DND-41 (cell line): ENCODE results near the gene PADI3.

Experiments used
- EZH2 ChIP-seq: IDR thresholded peaks from 3 replicates; pipeline ENCODE4 v1.6.1; 2012; ENCODE audit warnings: borderline replicate concordance, low read depth, mild to moderate bottlenecking, moderate library complexity, low read length, inconsistent platforms; ENCODE audit not compliant: severe bottlenecking
- TF ChIP-seq, protein P1 (sequence below): IDR thresholded peaks from 2 replicates; pipeline ENCODE4 v1.5.1; 2012; ENCODE audit warnings: borderline replicate concordance, low read length, moderate library complexity, mild to moderate bottlenecking; ENCODE audit not compliant: poor library complexity, severe bottlenecking; ENCODE audit errors: extremely low read depth

DNA sequence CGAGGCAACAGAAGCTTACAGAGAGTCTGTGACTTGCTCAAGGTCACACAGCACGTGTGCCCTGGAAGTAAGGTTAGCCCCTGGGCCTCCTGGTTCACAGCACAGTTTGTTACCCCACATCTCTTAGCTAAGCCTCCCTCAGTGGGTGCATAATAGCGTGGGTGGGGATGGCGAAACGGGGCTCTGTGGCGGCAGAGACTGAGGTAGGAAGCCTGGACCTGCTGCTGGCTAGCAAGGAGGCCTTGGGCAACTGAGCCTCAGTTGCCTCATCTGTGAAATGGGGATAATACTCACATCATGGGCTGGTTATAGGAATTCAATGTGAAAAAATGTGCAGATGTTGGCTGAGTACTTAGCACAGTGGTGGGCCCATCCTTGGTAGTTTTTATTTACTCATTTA lies 59.7 kb downstream of the PADI3 start:
- TF ChIP-seq, protein P1, sequence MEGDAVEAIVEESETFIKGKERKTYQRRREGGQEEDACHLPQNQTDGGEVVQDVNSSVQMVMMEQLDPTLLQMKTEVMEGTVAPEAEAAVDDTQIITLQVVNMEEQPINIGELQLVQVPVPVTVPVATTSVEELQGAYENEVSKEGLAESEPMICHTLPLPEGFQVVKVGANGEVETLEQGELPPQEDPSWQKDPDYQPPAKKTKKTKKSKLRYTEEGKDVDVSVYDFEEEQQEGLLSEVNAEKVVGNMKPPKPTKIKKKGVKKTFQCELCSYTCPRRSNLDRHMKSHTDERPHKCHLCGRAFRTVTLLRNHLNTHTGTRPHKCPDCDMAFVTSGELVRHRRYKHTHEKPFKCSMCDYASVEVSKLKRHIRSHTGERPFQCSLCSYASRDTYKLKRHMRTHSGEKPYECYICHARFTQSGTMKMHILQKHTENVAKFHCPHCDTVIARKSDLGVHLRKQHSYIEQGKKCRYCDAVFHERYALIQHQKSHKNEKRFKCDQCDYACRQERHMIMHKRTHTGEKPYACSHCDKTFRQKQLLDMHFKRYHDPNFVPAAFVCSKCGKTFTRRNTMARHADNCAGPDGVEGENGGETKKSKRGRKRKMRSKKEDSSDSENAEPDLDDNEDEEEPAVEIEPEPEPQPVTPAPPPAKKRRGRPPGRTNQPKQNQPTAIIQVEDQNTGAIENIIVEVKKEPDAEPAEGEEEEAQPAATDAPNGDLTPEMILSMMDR = no peak
- no peak for TF ChIP-seq EZH2
